HG02588 (cell line): ENCODE measurements around the gene CYB5RL.
"Not testable (repeated sequence)": the region's sequence is repeated elsewhere in the genome, so short reads cannot be mapped to it uniquely, and the experiment has no call there.

Experiments
- ATAC-seq: cut with Tn5 transposase; IDR thresholded peaks from one replicate; pipeline ENCODE4 v1.9.1; 2021; ENCODE audit warnings: mild to moderate bottlenecking, moderate library complexity; ENCODE audit not compliant: unreplicated experiment

The CYB5RL gene

GRCh38 chr1:54191525-54191924 lies 8.3 kb downstream of the CYB5RL start:
- ATAC-seq = no peak

- no peak for ATAC-seq
These were observed 9.3 kb downstream of the CYB5RL start for GRCh38 chr1:54190526-54190925.

GRCh38 chr1:54188291-54188690 lies 11.5 kb downstream of the CYB5RL start:
- ATAC-seq = no peak

- ATAC-seq = no peak
These were observed 13.8 kb downstream of the CYB5RL start for GRCh38 chr1:54186056-54186455.

- ATAC-seq = no peak
These were observed 19.0 kb downstream of the CYB5RL start for GRCh38 chr1:54180701-54181360.

GRCh38 chr1:54178296-54179070 lies 21.3 kb downstream of the CYB5RL start:
- ATAC-seq = no peak

GRCh38 chr1:54177726-54178125 lies 22.1 kb downstream of the CYB5RL start:
- no peak for ATAC-seq

GRCh38 chr1:54176621-54177327 lies 23.1 kb downstream of the CYB5RL start:
- no peak for ATAC-seq

- ATAC-seq = no peak
These were observed 25.7 kb downstream of the CYB5RL start for GRCh38 chr1:54174106-54174505.

GRCh38 chr1:54173681-54174080 lies 26.1 kb downstream of the CYB5RL start:
- no peak for ATAC-seq

- no peak for ATAC-seq
These were observed 26.9 kb downstream of the CYB5RL start for GRCh38 chr1:54172614-54173599.

GRCh38 chr1:54171606-54172005 lies 28.2 kb downstream of the CYB5RL start:
- ATAC-seq = no peak

GRCh38 chr1:54171016-54171415 lies 28.8 kb downstream of the CYB5RL start:
- no peak for ATAC-seq

- ATAC-seq = no peak
These were observed 30.8 kb downstream of the CYB5RL start for GRCh38 chr1:54169068-54169467.

GRCh38 chr1:54168206-54168965 lies 31.4 kb downstream of the CYB5RL start:
- no peak for ATAC-seq

GRCh38 chr1:54167422-54168139 lies 32.2 kb downstream of the CYB5RL start:
- ATAC-seq = no peak

- not testable (repeated sequence) for ATAC-seq
These were observed 33.5 kb downstream of the CYB5RL start for GRCh38 chr1:54166357-54166756.

GRCh38 chr1:54165146-54165545 lies 34.7 kb downstream of the CYB5RL start:
- no peak for ATAC-seq

GRCh38 chr1:54163573-54163972 lies 36.3 kb downstream of the CYB5RL start:
- ATAC-seq = no peak
